Left lung (tissue), 10 donors: ENCODE data around the gene MUC4. TPM values are rescaled to one million over a fixed set of nuclear protein-coding genes. Genes with fewer than 3 reads are reported as not detected.

Experiments used
- ATAC-seq: fragments of 200-7000 bp; cut with Tn5 transposase; one replicate; pipeline ENCODE4 v1.9.1; 2020; ENCODE audit warnings: moderate library complexity
- DNase-seq, 4 donors: peaks; one replicate each; pipeline ENCODE4 v3.0.0-alpha.2; 2013 to 2020
- H3K27ac ChIP-seq, 2 donors: fragments of 200-600 bp; sonication (generic) in 1 of 2; one replicate each; pipeline versions ENCODE4 v1.5.0 to v1.8.0; 2020 to 2021
- H3K27me3 ChIP-seq, 2 donors: fragments of 200-600 bp; sonication (generic) in 1 of 2; one replicate each; pipeline versions ENCODE4 v1.5.0 to v1.8.0; 2020 to 2021
- H3K36me3 ChIP-seq, 2 donors: fragments of 200-600 bp; sonication (generic) in 1 of 2; one replicate each; pipeline versions ENCODE4 v1.5.0 to v1.8.0; 2020 to 2021
- H3K4me1 ChIP-seq, 2 donors: fragments of 200-600 bp; one replicate each; pipeline ENCODE4 v1.8.0; 2021
- H3K4me3 ChIP-seq, 2 donors: fragments of 200-600 bp; sonication (generic) in 1 of 2; one replicate each; pipeline versions ENCODE4 v1.5.0 to v1.8.0; 2020 to 2021; ENCODE audit warnings: mild to moderate bottlenecking in 1 of 2
- H3K9me3 ChIP-seq, 2 donors: fragments of 200-600 bp; sonication (generic) in 1 of 2; one replicate each; pipeline versions ENCODE4 v1.5.0 to v1.8.0; 2020 to 2021
- CTCF ChIP-seq, 2 donors: fragments of 200-600 bp; sonication (generic) in 1 of 2; IDR thresholded peaks; one replicate each; pipeline versions ENCODE4 v1.5.0 to v1.8.0; 2021; ENCODE audit warnings: antibody characterized with exemption in 2 of 2
- intact Hi-C, 2 donors: fragments of 100-400 bp; cut with DNase I; formaldehyde crosslinking; loops; one replicate each; pipeline versions ENCODE4 v1.11.2 to v1.14.2; 2022
- polyA plus RNA-seq, 6 donors: library from polyadenylated mRNA; unstranded; fragments of 120-200 nt; gene quantifications; one replicate each; pipeline ENCODE4 v1.2.1, GENCODE V29; 2013; ENCODE audit not compliant: insufficient read length in 6 of 6
- total RNA-seq, 2 donors: library from RNA; stranded (reverse); fragmentation: NEBNext Ultra II Directional; extraction: Animal tissue kit (Norgen Biotek cat#: 25700); gene quantifications; one replicate each; pipeline ENCODE4 v1.2.1, GENCODE V29; 2021
- donor health status: DM: no; HTN: yes; CAD: no.
- donor health status: DM: no; HTN: no; CAD: no.

Gene MUC4
- total and polyA plus RNA-seq, 8 donors, result 0.35 to 12.8 (median 1.5) TPM

- Histone ChIP-seq H3K9me3 (no peaks in the 10 kb centered on the region), H3K4me3 (no peak overlapping the region), H3K27ac (no peak overlapping the region), H3K4me1 (peaks cover 0 to 7% of the 10 kb centered on the region in 2 donors), H3K27me3 (peaks cover 0 to 16% of the 10 kb centered on the region in 2 donors), H3K36me3 (no peaks in the 10 kb centered on the region)
- ATAC-seq, result no peak
- no peak for TF ChIP-seq CTCF (IDR thresholded peaks at IDR 0.05)
- DNase-seq, result peak in 1 of 4 donors; percentile 68
- intact Hi-C loops, result no loop called here
These were observed 41.3 kb upstream of the MUC4 start for GRCh38 chr3:195853036-195853435.

- TF ChIP-seq CTCF (IDR thresholded peaks at IDR 0.05), result peak; percentile 100
- no peak overlapping the region for H3K27ac ChIP-seq
- ATAC-seq, result peak; percentile 99
These were observed 39.3 kb upstream of the MUC4 start for GRCh38 chr3:195850857-195851543.

GRCh38 chr3:195849322-195850074 lies 37.8 kb upstream of the MUC4 start:
- intact Hi-C loops, result no loop called here
- Histone ChIP-seq H3K27me3 (peaks cover 0 to 16% of the 10 kb centered on the region in 2 donors), H3K4me1 (peaks cover 0 to 7% of the 10 kb centered on the region in 2 donors), H3K4me3 (no peak overlapping the region), H3K36me3 (no peaks in the 10 kb centered on the region), H3K27ac (no peak overlapping the region), H3K9me3 (no peaks in the 10 kb centered on the region)
- DNase-seq (peak in 1 of 4 donors; percentile 71), ATAC-seq (no peak)
- no peak for TF ChIP-seq CTCF (IDR thresholded peaks at IDR 0.05)

More at GRCh38 chr3:195850857-195851543, 39.3 kb upstream of the MUC4 start:
- Histone ChIP-seq H3K4me1 (peaks cover 0 to 7% of the 10 kb centered on the region in 2 donors), H3K36me3 (no peaks in the 10 kb centered on the region), H3K4me3 (no peak overlapping the region), H3K9me3 (no peaks in the 10 kb centered on the region), H3K27me3 (peaks cover 0 to 16% of the 10 kb centered on the region in 2 donors)
- DNase-seq, result peak; percentile 86 to 93 (median 86)
- intact Hi-C loops, result no loop called here

- Histone ChIP-seq H3K27me3 (peaks cover 0 to 14% of the 10 kb centered on the region in 2 donors), H3K4me3 (no peak overlapping the region), H3K36me3 (no peaks in the 10 kb centered on the region), H3K27ac (no peak overlapping the region), H3K9me3 (no peaks in the 10 kb centered on the region), H3K4me1 (peaks cover 0 to 7% of the 10 kb centered on the region in 2 donors)
- intact Hi-C loops, result no loop called here
- no peak for TF ChIP-seq CTCF (IDR thresholded peaks at IDR 0.05)
- DNase-seq (peak in 1 of 4 donors; percentile 62), ATAC-seq (no peak)
These were observed 35.6 kb upstream of the MUC4 start for GRCh38 chr3:195847055-195847950.
